Aorta (tissue), 5 donors: ENCODE measurements around the gene PIAS2. TPM values are rescaled to one million over a fixed set of nuclear protein-coding genes. Genes with fewer than 3 reads are reported as not detected.
"Not testable (repeated sequence)": the region's sequence is repeated elsewhere in the genome, so short reads cannot be mapped to it uniquely, and the experiment has no call there.

Experiments used
- ATAC-seq: fragments of 200-7000 bp; cut with Tn5 transposase; one replicate; pipeline ENCODE4 v1.9.1; 2022; ENCODE audit warnings: moderate library complexity; ENCODE audit not compliant: low FRiP score
- DNase-seq, 2 donors: peaks; one replicate each; pipeline ENCODE4 v3.0.0-alpha.2; 2020
- H3K27ac ChIP-seq, 2 donors: one replicate each; pipeline ENCODE4 v1.5.1; 2013; ENCODE audit warnings: low read length in 2 of 2, mild to moderate bottlenecking in 2 of 2, moderate library complexity in 2 of 2, control low read depth in 1 of 2, inconsistent platforms in 1 of 2, low read depth in 1 of 2
- H3K27me3 ChIP-seq, 2 donors: one replicate each; pipeline ENCODE4 v1.6.1; 2013; ENCODE audit warnings: control low read depth in 1 of 2, low read length in 1 of 2, mild to moderate bottlenecking in 1 of 2, moderate library complexity in 1 of 2; ENCODE audit not compliant: insufficient read depth in 2 of 2, control insufficient read depth in 1 of 2
- H3K36me3 ChIP-seq, 2 donors: one replicate each; pipeline ENCODE4 v1.6.1; 2013; ENCODE audit warnings: control low read depth in 1 of 2, low read length in 1 of 2, mild to moderate bottlenecking in 1 of 2; ENCODE audit not compliant: insufficient read depth in 2 of 2, control insufficient read depth in 1 of 2
- H3K4me1 ChIP-seq, 2 donors: one replicate each; pipeline ENCODE4 v1.6.1; 2013; ENCODE audit warnings: low read length in 2 of 2, control low read depth in 1 of 2, mild to moderate bottlenecking in 1 of 2, moderate library complexity in 1 of 2; ENCODE audit not compliant: insufficient read depth in 2 of 2, control insufficient read depth in 1 of 2
- H3K4me3 ChIP-seq, 2 donors: one replicate each; pipeline ENCODE4 v1.5.1; 2013; ENCODE audit warnings: low read length in 2 of 2, control low read depth in 1 of 2, mild to moderate bottlenecking in 1 of 2
- H3K9me3 ChIP-seq: one replicate; pipeline ENCODE4 v1.6.1; 2013; ENCODE audit warnings: mild to moderate bottlenecking, low read length; ENCODE audit not compliant: control insufficient read depth
- WGBS, 2 donors: extraction: QIAGEN DNeasy Blood & Tissue Kit; methylation state at CpG; one replicate each; pipeline ENCODE4 v1.1.7; 2013; 5-methylcytosine and 5-hydroxymethylcytosine counted together
- intact Hi-C, 2 donors: fragments of 100-400 bp; cut with DNase I; formaldehyde crosslinking; loops; one replicate each; pipeline versions ENCODE4 v1.14.2 to v1.15.0; 2022
- polyA plus RNA-seq, 2 donors: library from polyadenylated mRNA; stranded (reverse); fragments of 200-250 nt; gene quantifications; one replicate each; pipeline ENCODE4 v1.2.3, GENCODE V29; 2013
- total RNA-seq, 2 donors: library from RNA; stranded (reverse); fragmentation: NEBNext Ultra II Directional; extraction: Animal tissue kit (Norgen Biotek cat#: 25700); gene quantifications; one replicate each; pipeline ENCODE4 v1.2.1, GENCODE V29; 2021
- donor health status: healthy with polysubstance abuse.
- donor health status: Bipolar disorder and iron deficiency.
- donor health status: DM: no; HTN: no; CAD: no.
- donor health status: DM: no; HTN: no; CAD: no.
- donor health status: DM: yes; HTN: yes; CAD: no.

PIAS2 gene
- total and polyA plus RNA-seq, 4 donors, result 5.0 to 45.5 (median 24.9) TPM

- peaks cover 5% of the 10 kb centered on the region for H3K9me3 ChIP-seq
- H3K4me1 ChIP-seq, result no peaks in the 10 kb centered on the region
- H3K36me3 ChIP-seq, result peaks cover 3 to 8% of the 10 kb centered on the region in 2 donors
- ATAC-seq (no peak), DNase-seq (no peak)
- H3K27ac ChIP-seq, result no peak overlapping the region
- no peak overlapping the region for H3K4me3 ChIP-seq
- H3K27me3 ChIP-seq, result no peaks in the 10 kb centered on the region
- 96 to 97% methylated on average over 1 of the region's 1 CpG for WGBS, 2 donors
- intact Hi-C loops, result no loop called here
These were observed 28.3 kb downstream of the PIAS2 start for GRCh38 chr18:46888965-46889364.

- intact Hi-C loops, result no loop called here
- Histone ChIP-seq H3K4me1 (no peaks in the 10 kb centered on the region), H3K27me3 (no peaks in the 10 kb centered on the region), H3K36me3 (peaks cover 3 to 8% of the 10 kb centered on the region in 2 donors), H3K9me3 (peaks cover 5% of the 10 kb centered on the region), H3K4me3 (no peak overlapping the region), H3K27ac (no peak overlapping the region)
- DNase-seq (no peak), ATAC-seq (no peak)
- 5 to 11% methylated on average over 2 of the region's 2 CpGs for WGBS, 2 donors
These were observed 30.4 kb downstream of the PIAS2 start for GRCh38 chr18:46886893-46887292.

- no peak overlapping the region for H3K27ac ChIP-seq
- H3K4me3 ChIP-seq, result no peak overlapping the region
- no peaks in the 10 kb centered on the region for H3K4me1 ChIP-seq
- ATAC-seq (no peak), DNase-seq (no peak)
- H3K27me3 ChIP-seq, result no peaks in the 10 kb centered on the region
- intact Hi-C loops, result no loop called here
- WGBS, 2 donors, result 91 to 94% methylated on average over 4 of the region's 4 CpGs
- no peaks in the 10 kb centered on the region for H3K9me3 ChIP-seq
- H3K36me3 ChIP-seq, result peaks cover 2 to 3% of the 10 kb centered on the region in 2 donors
These were observed 34.1 kb downstream of the PIAS2 start for GRCh38 chr18:46883180-46883579.

GRCh38 chr18:46877329-46877987 lies 39.8 kb downstream of the PIAS2 start:
- 94 to 98% methylated on average over 15 of the region's 15 CpGs for WGBS, 2 donors

GRCh38 chr18:46868169-46868921 lies 49.0 kb downstream of the PIAS2 start:
- WGBS, 2 donors, result 97 to 98% methylated on average over 11 of the region's 11 CpGs
- no peaks in the 10 kb centered on the region for H3K27me3 ChIP-seq
- H3K36me3 ChIP-seq, result peaks cover 2% of the 10 kb centered on the region in 2 donors
- H3K4me1 ChIP-seq, result no peaks in the 10 kb centered on the region
- ATAC-seq, result no peak
- no peak for DNase-seq
- H3K27ac ChIP-seq, result no peak overlapping the region
- H3K4me3 ChIP-seq, result no peak overlapping the region
- intact Hi-C loops, result no loop called here
- H3K9me3 ChIP-seq, result peaks cover 3% of the 10 kb centered on the region

More at GRCh38 chr18:46877329-46877987, 39.8 kb downstream of the PIAS2 start:
- Histone ChIP-seq H3K4me3 (no peak overlapping the region), H3K4me1 (no peaks in the 10 kb centered on the region), H3K36me3 (peaks cover 3% of the 10 kb centered on the region in 2 donors), H3K27me3 (no peaks in the 10 kb centered on the region), H3K27ac (no peak overlapping the region), H3K9me3 (peaks cover 1% of the 10 kb centered on the region)
- DNase-seq (no peak), ATAC-seq (no peak)
- intact Hi-C loops, result no loop called here

GRCh38 chr18:46867367-46868143 lies 49.8 kb downstream of the PIAS2 start:
- H3K27me3 ChIP-seq, result no peaks in the 10 kb centered on the region
- peaks cover 2% of the 10 kb centered on the region in 2 donors for H3K36me3 ChIP-seq
- no peak for DNase-seq
- no peak for ATAC-seq
- peaks cover 3% of the 10 kb centered on the region for H3K9me3 ChIP-seq
- no peaks in the 10 kb centered on the region for H3K4me1 ChIP-seq
- H3K27ac ChIP-seq, result no peak overlapping the region
- no peak overlapping the region for H3K4me3 ChIP-seq
- intact Hi-C loops, result no loop called here

GRCh38 chr18:46866523-46866922 lies 50.8 kb downstream of the PIAS2 start:
- Histone ChIP-seq H3K27me3 (no peaks in the 10 kb centered on the region), H3K9me3 (peaks cover 3% of the 10 kb centered on the region), H3K4me1 (no peaks in the 10 kb centered on the region), H3K27ac (no peak overlapping the region), H3K36me3 (peaks cover 0 to 2% of the 10 kb centered on the region in 2 donors), H3K4me3 (no peak overlapping the region)
- DNase-seq, result no peak
- ATAC-seq, result no peak
- 83 to 86% methylated on average over 2 of the region's 2 CpGs for WGBS, 2 donors
- intact Hi-C loops, result no loop called here

GRCh38 chr18:46865245-46865644 lies 52.1 kb downstream of the PIAS2 start:
- H3K4me1 ChIP-seq, H3K9me3 ChIP-seq, H3K4me3 ChIP-seq, H3K36me3 ChIP-seq, DNase-seq, H3K27me3 ChIP-seq, ATAC-seq, H3K27ac ChIP-seq, intact Hi-C loops: not testable (repeated sequence)
- 96 to 98% methylated on average over 8 of the region's 8 CpGs for WGBS, 2 donors
